ENCODE measurements around the gene ATP9A.

DNA sequence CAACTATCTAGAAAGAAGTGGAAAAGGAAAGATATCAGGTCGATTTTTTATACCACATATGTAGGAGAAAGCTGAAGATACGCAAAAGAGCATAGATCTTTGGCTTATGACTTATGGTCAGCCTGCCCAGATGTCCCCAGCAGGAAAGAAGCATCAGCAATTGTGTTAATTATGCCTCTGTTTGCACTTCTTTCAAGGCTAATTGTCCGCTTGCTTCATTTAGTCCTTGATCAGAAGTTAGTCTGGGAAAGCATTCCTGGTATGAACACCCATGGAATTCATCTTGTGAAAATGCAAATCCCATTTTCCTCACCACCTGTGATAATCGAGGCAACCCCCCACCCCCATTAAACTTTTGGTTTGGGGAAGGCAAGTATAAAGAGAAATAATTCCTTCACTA is 62.8 kb downstream of the ATP9A start:
- TF ChIP-seq, protein P1, sequence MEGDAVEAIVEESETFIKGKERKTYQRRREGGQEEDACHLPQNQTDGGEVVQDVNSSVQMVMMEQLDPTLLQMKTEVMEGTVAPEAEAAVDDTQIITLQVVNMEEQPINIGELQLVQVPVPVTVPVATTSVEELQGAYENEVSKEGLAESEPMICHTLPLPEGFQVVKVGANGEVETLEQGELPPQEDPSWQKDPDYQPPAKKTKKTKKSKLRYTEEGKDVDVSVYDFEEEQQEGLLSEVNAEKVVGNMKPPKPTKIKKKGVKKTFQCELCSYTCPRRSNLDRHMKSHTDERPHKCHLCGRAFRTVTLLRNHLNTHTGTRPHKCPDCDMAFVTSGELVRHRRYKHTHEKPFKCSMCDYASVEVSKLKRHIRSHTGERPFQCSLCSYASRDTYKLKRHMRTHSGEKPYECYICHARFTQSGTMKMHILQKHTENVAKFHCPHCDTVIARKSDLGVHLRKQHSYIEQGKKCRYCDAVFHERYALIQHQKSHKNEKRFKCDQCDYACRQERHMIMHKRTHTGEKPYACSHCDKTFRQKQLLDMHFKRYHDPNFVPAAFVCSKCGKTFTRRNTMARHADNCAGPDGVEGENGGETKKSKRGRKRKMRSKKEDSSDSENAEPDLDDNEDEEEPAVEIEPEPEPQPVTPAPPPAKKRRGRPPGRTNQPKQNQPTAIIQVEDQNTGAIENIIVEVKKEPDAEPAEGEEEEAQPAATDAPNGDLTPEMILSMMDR (IDR thresholded peaks at IDR 0.05), result no peak
- no peak for TF ChIP-seq POLR2A (IDR thresholded peaks at IDR 0.05)
